Sigmoid colon (tissue), 4 donors: ENCODE measurements around the gene CDK14.

Source experiments
- CTCF ChIP-seq, 4 experiments: fragments of 450-650 bp in 3 of 4; fragments of 200-600 bp in 1 of 4; IDR thresholded peaks; one replicate each; pipeline ENCODE4 v1.5.1; 2016 to 2019; ENCODE audit warnings: antibody characterized with exemption in 4 of 4, mild to moderate bottlenecking in 3 of 4, moderate library complexity in 2 of 4
- EP300 ChIP-seq, 4 donors: sonication (generic); formaldehyde crosslinking; IDR thresholded peaks; one replicate each; pipeline ENCODE4 v1.6.1; 2017; ENCODE audit warnings: antibody characterized with exemption in 4 of 4
- POLR2A ChIP-seq, 2 donors: fragments of 450-650 bp; IDR thresholded peaks; one replicate each; pipeline ENCODE4 v1.6.1; 2016; ENCODE audit warnings: antibody characterized with exemption in 2 of 2, mild to moderate bottlenecking in 2 of 2, moderate library complexity in 2 of 2
- POLR2AphosphoS5 ChIP-seq, 4 donors: sonication (generic); formaldehyde crosslinking; IDR thresholded peaks; one replicate each; pipeline ENCODE4 v1.6.1; 2017; ENCODE audit warnings: antibody characterized with exemption in 4 of 4

DNA sequence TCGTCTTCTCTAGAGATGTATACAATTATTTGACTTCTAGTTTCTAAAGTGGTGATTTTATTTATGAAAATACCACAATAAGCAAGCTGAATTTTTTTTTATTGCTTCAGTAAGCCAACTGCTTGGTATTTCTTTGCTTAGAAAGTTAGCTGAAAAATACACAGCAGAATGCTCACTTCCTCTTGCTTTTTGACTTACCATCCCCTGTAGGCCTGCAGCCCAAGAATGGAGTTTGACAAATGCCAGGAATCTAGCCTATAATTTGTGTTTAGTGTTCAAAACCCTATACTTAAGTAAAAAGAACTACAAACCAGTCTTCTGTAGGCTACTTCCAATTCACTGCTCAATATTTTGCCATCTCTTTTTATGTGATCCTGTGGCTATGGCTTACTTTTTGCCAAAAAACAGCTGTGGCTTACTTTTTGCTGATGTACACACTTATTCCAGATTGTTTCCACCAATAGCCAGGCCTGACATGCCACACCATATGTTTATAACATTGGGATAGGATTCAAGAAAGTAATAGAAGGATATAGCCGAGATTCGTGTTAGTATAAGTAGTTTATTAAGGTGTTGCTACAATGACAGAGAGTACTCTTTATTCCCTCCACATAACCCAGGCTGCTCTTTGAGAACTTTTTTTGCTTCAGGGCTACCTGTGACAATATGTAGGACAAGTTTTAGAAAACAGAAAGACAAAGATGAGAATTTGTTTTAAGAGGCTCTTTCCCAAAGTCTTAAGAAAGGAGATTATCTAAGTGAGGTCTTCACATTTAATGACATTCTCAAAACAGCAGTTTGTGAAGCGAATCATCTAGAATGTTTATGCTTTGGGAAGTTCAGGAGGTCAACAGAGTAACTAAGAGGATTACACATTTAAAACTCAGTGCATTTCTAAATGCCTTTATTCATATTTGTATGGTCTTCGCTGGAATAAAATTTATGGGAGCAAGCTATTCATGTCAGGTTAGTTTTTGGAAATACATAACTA, 404.2 kb downstream of the CDK14 start:
- no peak for TF ChIP-seq CTCF (IDR thresholded peaks at IDR 0.05)
- no peak for TF ChIP-seq POLR2AphosphoS5 (IDR thresholded peaks at IDR 0.05)
- no peak for TF ChIP-seq EP300 (IDR thresholded peaks at IDR 0.05)
- TF ChIP-seq POLR2A (IDR thresholded peaks at IDR 0.05) = no peak
